ENCODE measurements around the gene SMAD4.
"Not testable (repeated sequence)": the region's sequence is repeated elsewhere in the genome, so short reads cannot be mapped to it uniquely, and the experiment has no call there.

The SMAD4 gene

DNA sequence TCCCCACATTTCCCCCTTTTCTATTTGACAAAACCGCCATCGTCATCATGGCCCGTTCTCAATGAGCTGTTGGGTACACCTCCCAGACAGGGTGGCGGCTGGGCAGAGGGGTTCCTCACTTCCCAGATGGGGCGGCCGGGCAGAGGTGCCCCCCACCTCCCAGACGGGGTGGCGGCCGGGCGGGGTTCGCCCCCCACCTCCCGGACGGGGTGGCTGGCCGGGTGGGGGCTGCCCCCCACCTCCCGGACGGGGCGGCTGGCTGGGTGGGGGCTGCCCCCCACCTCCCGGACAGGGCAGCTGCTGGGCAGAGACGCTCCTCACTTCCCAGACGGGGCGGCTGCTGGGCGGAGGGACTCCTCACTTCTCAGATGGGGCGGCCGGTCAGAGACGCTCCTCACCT is 87.0 kb downstream of the SMAD4 start:
- not testable (repeated sequence) for DNase-seq

- not testable (repeated sequence) for DNase-seq
Observed at GRCh38 chr18:51119561-51119960, 89.5 kb downstream of the SMAD4 start.

DNA sequence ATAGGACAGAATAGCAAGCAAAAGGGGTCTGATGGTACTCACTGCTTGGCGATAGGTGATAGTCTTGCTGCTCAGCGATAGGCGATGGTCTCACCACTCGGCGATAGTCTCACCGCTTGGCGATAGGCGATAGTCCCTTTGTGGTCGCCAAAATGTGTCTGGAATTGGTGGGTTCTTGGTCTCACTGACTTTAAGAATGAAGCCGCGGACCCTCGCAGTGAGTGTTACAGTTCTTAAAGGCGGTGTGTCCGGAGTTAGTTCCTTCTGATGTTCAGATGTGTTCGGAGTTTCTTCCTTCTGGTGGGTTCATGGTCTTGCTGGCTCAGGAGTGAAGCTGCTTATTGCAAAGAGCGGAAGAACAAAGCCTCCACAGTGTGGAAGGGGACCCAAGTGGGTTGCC is 90.0 kb downstream of the SMAD4 start:
- DNase-seq: not testable (repeated sequence)

DNA sequence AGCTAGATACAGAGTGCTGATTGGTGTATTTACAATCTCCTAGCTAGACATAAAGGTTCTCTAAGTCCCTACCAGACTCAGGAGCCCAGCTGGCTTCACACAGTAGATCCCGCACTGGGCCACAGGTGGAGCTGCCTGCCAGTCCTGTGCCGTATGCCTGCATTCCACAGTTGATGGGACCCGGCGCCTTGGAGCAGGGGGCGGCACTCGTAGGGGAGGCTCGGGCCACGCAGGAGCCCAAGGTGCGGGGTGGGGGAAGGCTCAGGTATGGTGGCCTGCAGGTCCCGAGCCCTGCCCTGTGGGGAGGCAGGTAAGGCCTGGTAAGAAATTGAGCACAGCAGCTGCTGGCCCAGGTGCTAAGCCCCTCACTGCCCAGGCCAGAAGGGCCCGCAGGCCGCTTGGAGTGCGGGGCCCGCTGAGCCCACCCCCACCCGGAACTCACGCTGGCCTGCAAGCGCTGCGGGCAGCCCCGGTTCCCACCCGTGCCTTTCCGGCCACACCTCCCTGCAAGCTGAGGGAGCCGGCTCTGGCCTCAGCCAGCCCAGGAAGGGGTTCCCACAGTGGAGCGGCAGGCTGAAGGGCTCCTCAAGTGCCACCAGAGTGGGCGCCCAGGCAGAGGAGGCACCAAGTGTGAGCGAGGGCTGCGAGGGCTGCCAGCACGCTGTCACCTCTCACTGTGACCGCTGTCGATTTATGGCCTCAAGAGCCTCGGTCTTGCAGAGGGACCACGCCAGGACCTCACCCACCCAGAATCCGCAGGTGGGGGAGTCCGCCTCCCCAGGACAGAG is 91.0 kb downstream of the SMAD4 start:
- no peak for DNase-seq

DNA sequence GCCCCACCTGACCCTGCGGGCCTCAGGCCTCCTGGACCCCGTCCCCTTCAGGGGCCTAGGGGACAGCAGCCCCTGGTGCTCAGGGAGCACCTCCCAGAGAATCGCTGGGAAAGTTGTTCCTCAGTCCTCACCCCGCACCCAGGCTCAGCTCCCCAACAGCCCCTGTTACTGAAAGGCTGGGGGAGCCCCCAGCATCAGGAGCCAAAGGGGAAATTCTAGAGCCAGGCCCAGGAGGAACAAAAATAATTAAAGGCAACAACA is 91.5 kb downstream of the SMAD4 start:
- no peak for DNase-seq

GRCh38 chr18:51122266-51123045 is 92.4 kb downstream of the SMAD4 start:
- DNase-seq: no peak

- no peak for DNase-seq
Observed at GRCh38 chr18:51123046-51123395, 93.0 kb downstream of the SMAD4 start.

DNA sequence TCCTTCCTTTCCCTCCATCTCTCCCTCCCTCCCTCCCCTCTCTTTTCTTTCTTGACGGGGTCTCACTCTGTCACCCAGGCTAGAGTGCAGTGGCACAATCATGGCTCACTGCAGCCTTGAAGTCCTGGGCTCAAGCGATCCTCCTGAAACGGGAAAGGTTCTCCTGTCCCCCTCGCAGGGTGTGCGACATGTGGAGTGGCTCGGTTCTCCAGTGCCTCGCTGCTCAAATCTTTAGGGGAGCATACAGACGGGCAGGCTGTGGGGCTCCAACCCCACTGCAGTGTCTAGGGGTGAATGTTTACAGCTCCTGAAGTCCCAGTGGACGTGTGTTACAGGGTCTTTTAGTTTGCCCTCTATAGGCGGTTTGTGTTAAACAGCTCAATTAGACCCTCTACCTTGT is 93.5 kb downstream of the SMAD4 start:
- no peak for DNase-seq

DNA sequence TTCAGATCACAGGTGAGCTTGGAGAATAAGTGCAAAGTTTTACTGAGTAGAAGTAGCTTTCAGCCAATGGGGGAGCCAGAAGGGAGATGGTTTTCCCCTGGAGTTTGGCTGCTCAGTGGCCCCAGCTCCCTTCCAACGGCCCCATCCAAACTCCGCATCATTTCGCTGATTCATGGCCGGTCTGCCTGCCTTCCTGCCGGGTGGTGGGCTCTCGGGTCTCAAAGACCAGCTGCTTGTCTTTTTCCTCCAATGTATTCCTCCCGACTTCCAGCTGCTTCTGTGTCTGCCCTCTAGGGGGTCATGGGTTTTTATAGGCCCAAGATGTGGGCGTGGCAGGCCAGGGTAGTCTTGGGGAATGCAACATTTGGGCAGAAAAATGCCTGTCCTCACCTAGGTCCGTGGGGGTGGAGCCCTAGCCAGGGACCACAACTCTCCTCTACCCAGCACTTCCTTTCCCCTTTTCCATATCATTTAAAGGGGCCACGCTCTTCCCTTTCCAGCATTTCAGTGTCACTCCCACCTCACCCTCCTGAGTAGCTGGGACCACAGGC is 94.0 kb downstream of the SMAD4 start:
- DNase-seq: no peak

DNA sequence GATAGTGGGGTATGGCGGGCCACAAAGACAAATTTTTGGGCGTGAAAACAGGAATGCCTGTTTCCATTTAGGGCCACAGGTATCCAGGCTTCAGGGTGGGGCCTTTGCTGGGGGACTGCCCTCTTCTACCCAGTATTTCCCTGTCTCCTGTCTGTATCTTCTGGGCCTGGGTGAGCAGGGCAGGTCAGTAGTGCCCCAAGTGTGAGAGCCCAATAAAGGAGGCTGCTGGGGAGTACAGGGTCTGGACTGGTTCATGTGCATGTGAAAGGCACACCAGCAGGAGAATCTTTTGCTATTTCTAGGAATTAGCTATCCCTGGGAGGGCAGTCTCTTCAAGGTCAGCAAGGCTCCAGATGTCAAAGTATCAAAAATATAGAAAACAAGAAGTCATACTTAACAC is 96.0 kb downstream of the SMAD4 start:
- no peak for DNase-seq

DNA sequence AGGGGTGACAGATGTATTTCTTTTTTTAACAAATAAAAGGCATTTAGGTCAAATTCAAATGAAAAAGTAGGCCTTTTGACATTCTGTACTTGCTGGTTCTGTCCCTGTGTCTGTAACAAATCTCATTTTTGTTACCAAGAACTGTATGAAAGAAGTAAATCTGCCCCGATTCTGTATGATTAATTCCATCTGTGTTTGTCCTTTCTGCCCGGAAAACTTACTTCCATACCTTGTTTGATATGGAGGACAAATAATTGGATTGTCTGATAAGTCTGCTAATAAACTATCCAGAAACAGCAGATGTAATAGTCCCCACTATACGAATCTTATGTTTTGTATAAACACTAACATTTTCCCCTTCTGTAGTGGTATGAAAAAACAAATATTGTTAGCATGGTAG is 97.7 kb downstream of the SMAD4 start:
- DNase-seq: no peak

GRCh38 chr18:51128533-51128932 is 98.5 kb downstream of the SMAD4 start:
- no peak for DNase-seq

DNA sequence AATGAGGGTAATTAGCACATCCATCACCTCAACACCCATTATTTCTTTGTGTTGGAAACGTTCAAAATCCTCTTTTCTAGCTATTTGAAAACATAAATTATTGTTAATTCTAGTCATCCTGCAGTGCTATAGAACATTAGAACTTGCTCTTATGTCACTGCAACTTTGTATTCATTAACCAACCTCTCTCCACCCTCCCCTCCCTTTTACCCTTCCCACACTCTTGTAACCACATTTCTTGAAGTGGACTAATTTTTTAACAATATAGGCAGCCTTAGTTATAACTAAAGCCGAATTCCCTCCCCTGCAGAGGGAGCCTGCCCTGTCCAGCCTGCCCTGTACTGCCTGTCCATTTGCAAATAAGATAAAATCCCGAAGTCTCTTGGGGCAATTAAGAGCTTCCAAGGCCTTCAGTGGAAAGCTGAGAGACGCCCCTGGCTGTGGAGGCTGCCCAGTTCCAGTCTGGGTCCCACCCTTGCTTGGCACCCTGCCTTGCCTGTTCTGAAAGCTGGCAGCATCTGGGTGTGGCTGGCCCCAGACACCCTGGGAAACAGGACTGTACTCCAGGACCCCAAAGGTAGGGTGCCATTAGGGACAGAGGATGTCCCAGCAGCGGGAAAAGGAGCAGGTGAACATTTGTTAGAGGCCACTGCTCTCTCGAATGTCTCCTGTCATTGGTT is 102.4 kb downstream of the SMAD4 start:
- DNase-seq: no peak

GRCh38 chr18:51133580-51134160 is 103.7 kb downstream of the SMAD4 start:
- no peak for DNase-seq

Measured in CD4-positive, alpha-beta T cell treated with Interleukin-4 for 1 hour (primary cell).